Astrocyte (in vitro differentiated cells and primary cell): ENCODE measurements around the gene PAX8.

Experiments
- EZH2 ChIP-seq: IDR thresholded peaks from 2 replicates; pipeline ENCODE4 v1.6.1; 2012; ENCODE audit warnings: mild to moderate bottlenecking, low read length, inconsistent platforms; ENCODE audit not compliant: insufficient read depth
- TF ChIP-seq, protein P1 (sequence below): IDR thresholded peaks from 2 replicates; pipeline ENCODE4 v1.5.1; 2011; ENCODE audit warnings: low read depth, mild to moderate bottlenecking, inconsistent platforms, low read length, moderate library complexity; ENCODE audit not compliant: insufficient read depth

DNA sequence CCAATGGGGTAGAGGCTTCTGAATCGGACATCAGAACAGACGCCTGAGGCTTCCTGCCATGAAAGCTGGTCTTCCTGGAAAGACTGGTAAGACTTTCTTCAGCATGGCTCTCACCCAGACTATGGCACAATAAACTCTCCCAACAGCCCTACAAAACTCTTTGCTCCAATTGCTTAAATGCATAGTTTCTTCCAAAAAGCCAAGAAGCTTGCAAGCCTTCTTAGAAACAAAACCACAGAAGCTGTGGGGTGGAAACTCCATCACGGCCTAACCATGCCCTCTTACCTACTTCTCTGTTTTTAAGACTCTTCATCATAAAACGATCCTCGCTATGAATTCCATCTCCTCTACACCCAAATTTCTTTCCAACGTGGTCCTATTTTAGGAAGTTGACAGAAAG is 48.2 kb downstream of the PAX8 start:
- TF ChIP-seq, protein P1, sequence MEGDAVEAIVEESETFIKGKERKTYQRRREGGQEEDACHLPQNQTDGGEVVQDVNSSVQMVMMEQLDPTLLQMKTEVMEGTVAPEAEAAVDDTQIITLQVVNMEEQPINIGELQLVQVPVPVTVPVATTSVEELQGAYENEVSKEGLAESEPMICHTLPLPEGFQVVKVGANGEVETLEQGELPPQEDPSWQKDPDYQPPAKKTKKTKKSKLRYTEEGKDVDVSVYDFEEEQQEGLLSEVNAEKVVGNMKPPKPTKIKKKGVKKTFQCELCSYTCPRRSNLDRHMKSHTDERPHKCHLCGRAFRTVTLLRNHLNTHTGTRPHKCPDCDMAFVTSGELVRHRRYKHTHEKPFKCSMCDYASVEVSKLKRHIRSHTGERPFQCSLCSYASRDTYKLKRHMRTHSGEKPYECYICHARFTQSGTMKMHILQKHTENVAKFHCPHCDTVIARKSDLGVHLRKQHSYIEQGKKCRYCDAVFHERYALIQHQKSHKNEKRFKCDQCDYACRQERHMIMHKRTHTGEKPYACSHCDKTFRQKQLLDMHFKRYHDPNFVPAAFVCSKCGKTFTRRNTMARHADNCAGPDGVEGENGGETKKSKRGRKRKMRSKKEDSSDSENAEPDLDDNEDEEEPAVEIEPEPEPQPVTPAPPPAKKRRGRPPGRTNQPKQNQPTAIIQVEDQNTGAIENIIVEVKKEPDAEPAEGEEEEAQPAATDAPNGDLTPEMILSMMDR = no peak
- TF ChIP-seq EZH2 = no peak
